Bronchial epithelial cell (primary cell): ENCODE measurements around the gene SLC1A4. TPM values are rescaled to one million over a fixed set of nuclear protein-coding genes. Genes with fewer than 3 reads are reported as not detected.

Experiments
- DNase-seq: peaks from one replicate; pipeline ENCODE4 v3.0.0-alpha.2; 2010; ENCODE audit warnings: low read depth
- FAIRE-seq: peaks from 2 replicates; lab custom pipeline; 2011; peaks lifted over from hg19 to GRCh38; lab: Jason Lieb, UNC
- H3K27me3 ChIP-seq: 2 replicates; pipeline ENCODE4 v1.5.1; 2011; ENCODE audit warnings: low read length; ENCODE audit not compliant: control insufficient read depth, insufficient read depth
- H3K36me3 ChIP-seq: 2 replicates; pipeline ENCODE4 v1.5.1; 2011; ENCODE audit warnings: low read length; ENCODE audit not compliant: control insufficient read depth, insufficient read depth
- H3K4me3 ChIP-seq: 2 replicates; pipeline ENCODE4 v1.5.1; 2011; ENCODE audit warnings: mild to moderate bottlenecking, low read depth, low read length, control low read depth
- CTCF ChIP-seq: IDR thresholded peaks from 2 replicates; pipeline ENCODE4 v1.5.1; 2011; ENCODE audit warnings: mild to moderate bottlenecking, moderate library complexity, low read length, control low read depth, inconsistent platforms; ENCODE audit not compliant: insufficient read depth, severe bottlenecking
- total RNA-seq: library from RNA; depleted of rRNA; stranded (reverse); fragments of >200 nt; gene quantifications from 2 replicates; pipeline ENCODE4 v1.2.1, GENCODE V29; 2014

The SLC1A4 gene
- total RNA-seq, 1 donor from 2014 or later: 26.3 TPM

DNA sequence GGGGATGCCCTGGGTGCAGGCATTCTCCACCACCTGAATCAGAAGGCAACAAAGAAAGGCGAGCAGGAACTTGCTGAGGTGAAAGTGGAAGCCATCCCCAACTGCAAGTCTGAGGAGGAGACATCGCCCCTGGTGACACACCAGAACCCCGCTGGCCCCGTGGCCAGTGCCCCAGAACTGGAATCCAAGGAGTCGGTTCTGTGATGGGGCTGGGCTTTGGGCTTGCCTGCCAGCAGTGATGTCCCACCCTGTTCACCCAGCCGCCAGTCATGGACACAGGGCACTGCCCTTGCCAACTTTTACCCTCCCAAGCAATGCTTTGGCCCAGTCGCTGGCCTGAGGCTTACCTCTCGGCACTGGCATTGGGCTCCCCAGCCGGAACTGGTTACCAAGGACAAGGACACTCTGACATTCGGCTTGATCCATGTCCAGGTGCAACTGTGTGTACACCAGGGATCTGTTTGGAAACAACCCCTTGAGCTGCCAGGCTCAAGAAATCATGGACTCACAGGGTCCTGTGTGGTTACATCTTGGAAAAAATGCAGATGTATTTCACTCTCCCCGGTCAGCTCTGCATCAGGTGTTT is 31.8 kb downstream of the SLC1A4 start:
- no peak for FAIRE-seq
- H3K36me3 ChIP-seq: peaks cover 11% of the 10 kb centered on the region

GRCh38 chr2:65021709-65022108 is 32.5 kb downstream of the SLC1A4 start:
- no peak for DNase-seq
- FAIRE-seq: no peak
- no peak for TF ChIP-seq CTCF

More for the DNA sequence above, 31.8 kb downstream of the SLC1A4 start:
- no peak for TF ChIP-seq CTCF
- DNase-seq: peak; percentile 25
- no peaks in the 10 kb centered on the region for H3K27me3 ChIP-seq
- H3K4me3 ChIP-seq: no peak overlapping the region

DNA sequence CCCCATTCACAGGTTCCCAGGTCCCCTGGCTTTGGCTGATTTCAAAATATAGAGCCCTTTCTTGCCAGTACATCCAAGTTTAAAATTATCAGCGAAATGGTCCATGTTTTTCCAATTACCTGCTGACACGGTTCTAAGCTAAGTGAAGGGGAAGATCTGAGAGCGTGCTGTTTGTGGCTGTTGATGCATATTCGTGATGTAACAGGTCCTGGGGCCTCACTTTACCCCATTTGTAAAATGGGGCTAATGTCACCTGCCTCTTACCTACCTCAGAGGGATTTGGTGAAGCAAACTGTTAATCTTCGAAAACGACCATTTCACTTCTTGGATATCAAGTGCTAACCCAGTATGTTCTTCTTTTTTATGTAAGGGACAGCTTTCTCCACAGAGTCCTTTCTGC is 33.0 kb downstream of the SLC1A4 start:
- Histone ChIP-seq H3K27me3 (no peaks in the 10 kb centered on the region), H3K36me3 (peaks cover 11% of the 10 kb centered on the region), H3K4me3 (no peak overlapping the region)
- no peak for FAIRE-seq
- no peak for DNase-seq
- TF ChIP-seq CTCF: no peak

More at GRCh38 chr2:65021709-65022108, 32.5 kb downstream of the SLC1A4 start:
- Histone ChIP-seq H3K27me3 (no peaks in the 10 kb centered on the region), H3K36me3 (peaks cover 11% of the 10 kb centered on the region), H3K4me3 (no peak overlapping the region)

- DNase-seq (no peak), FAIRE-seq (no peak)
- Histone ChIP-seq H3K36me3 (peaks cover 6% of the 10 kb centered on the region), H3K27me3 (no peaks in the 10 kb centered on the region), H3K4me3 (no peak overlapping the region)
- TF ChIP-seq CTCF: no peak
Measured at GRCh38 chr2:65023742-65024141, 34.5 kb downstream of the SLC1A4 start.

DNA sequence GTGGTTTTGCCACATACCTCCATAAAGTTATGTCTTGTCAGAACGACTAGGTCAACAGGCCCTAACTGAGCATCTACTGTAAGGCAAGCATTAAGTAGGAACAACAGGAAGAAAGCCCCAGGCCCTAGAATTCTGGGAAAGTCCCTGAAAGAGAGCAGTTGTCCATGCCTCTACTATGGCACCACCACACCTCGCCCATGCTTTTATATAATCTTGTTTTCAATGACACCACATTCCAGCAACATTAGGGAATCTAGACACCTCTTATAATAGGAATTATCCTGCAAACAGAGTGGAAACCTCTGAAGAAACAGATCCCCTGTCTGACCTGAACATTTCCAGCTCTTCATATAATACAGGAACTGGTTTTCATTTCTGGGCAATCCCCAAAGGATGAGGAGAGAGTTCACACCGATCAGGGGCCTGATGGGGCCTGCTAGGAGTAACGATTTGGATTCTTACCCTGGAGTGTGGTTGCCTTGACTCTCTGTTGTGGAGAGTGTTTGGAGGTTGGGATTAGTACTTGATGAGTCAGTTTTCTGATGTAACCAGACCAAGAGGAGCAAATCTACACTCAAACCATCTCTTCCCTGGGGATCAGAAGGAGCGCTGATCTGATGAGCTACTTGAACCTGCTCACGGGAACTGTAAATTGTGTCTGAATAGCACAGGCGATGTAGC is 35.1 kb downstream of the SLC1A4 start:
- DNase-seq (peak; percentile 82), FAIRE-seq (no peak)

More for the DNA sequence above, 35.1 kb downstream of the SLC1A4 start:
- H3K36me3 ChIP-seq: peaks cover 3% of the 10 kb centered on the region
- no peak overlapping the region for H3K4me3 ChIP-seq
- no peak for TF ChIP-seq CTCF
- no peaks in the 10 kb centered on the region for H3K27me3 ChIP-seq
